Measurements from ENCODE around the gene KLHL35.

DNA sequence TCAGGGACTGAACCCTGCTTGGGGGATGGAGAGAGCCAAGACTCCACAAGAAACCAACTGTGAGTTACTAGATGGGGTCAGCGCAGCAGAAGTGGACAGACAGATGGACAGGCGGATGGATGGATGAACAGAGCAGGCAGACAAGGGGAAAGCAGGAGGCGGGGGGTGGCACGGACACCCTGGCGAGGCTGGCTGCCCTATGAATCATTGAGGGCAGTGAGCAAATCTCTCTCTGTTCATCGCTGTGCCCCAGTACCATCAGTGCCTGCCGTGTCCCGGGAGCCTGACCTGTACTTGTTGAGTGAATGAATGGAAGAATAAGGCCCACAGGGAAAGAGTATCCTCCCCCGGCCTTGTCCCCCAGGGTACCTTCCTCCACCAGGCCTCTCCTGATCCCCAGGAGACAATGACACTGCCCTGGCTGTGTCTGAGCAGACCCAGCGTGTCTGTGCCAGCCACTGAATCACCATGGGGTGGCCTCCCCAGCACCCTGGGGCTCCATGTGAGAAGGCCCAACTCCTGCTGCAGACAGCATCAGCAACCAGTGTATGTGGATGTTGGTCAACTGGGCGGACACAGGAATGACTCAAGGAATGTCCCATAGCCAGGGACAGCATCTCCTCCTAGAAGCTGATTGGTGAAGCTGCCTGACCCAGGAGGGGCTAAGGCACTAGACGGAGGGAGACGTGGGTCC, 5.1 kb upstream of the KLHL35 start:
- TF ChIP-seq, protein P1, sequence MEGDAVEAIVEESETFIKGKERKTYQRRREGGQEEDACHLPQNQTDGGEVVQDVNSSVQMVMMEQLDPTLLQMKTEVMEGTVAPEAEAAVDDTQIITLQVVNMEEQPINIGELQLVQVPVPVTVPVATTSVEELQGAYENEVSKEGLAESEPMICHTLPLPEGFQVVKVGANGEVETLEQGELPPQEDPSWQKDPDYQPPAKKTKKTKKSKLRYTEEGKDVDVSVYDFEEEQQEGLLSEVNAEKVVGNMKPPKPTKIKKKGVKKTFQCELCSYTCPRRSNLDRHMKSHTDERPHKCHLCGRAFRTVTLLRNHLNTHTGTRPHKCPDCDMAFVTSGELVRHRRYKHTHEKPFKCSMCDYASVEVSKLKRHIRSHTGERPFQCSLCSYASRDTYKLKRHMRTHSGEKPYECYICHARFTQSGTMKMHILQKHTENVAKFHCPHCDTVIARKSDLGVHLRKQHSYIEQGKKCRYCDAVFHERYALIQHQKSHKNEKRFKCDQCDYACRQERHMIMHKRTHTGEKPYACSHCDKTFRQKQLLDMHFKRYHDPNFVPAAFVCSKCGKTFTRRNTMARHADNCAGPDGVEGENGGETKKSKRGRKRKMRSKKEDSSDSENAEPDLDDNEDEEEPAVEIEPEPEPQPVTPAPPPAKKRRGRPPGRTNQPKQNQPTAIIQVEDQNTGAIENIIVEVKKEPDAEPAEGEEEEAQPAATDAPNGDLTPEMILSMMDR (IDR thresholded peaks at IDR 0.05): no peak
- TF ChIP-seq EP300 (IDR thresholded peaks at IDR 0.05): no peak
- no peak for TF ChIP-seq POLR2AphosphoS5 (IDR thresholded peaks at IDR 0.05)
